ENCODE data around the gene OSGEP. TPM values are rescaled to one million over a fixed set of nuclear protein-coding genes. Genes with fewer than 3 reads are reported as not detected.
A peak's percentile ranks its signal among the peaks of the same experiment; 100 is the strongest.

OSGEP gene
- total RNA-seq, 1 experiment from 2014 or later: 64.1 TPM

GRCh38 chr14:20487396-20487725 lies 32.7 kb upstream of the OSGEP start:
- no peaks in the 10 kb centered on the region for H3K9me3 ChIP-seq (ENCODE audit: low read length)
- no TSS peak for BruUV-seq (replicated peaks)
- ChIA-PET CTCF (interaction anchor here (0.6 kb wide), 2 partner anchors 23 to 106 kb away, joined by 3 to 4 read pairs; no protein-coding TSS in a partner anchor), POLR2A (ENCODE audit: unreplicated experiment) (no interaction called here)
- intact Hi-C loops (cut with micrococcal nuclease): loop anchor here (2.0 kb wide), 1 partner anchor 121 kb away; no protein-coding TSS in a partner anchor
- H4K20me1 ChIP-seq (ENCODE audit: low read length): no peaks in the 10 kb centered on the region
- no peaks in the 10 kb centered on the region for H3K79me2 ChIP-seq (ENCODE audit: low read length)
- H2AFZ ChIP-seq (ENCODE audit: low read length): no peak overlapping the region
- no peak overlapping the region for H3K27ac ChIP-seq (ENCODE audit: low read length)
- TF ChIP-seq, protein P1, sequence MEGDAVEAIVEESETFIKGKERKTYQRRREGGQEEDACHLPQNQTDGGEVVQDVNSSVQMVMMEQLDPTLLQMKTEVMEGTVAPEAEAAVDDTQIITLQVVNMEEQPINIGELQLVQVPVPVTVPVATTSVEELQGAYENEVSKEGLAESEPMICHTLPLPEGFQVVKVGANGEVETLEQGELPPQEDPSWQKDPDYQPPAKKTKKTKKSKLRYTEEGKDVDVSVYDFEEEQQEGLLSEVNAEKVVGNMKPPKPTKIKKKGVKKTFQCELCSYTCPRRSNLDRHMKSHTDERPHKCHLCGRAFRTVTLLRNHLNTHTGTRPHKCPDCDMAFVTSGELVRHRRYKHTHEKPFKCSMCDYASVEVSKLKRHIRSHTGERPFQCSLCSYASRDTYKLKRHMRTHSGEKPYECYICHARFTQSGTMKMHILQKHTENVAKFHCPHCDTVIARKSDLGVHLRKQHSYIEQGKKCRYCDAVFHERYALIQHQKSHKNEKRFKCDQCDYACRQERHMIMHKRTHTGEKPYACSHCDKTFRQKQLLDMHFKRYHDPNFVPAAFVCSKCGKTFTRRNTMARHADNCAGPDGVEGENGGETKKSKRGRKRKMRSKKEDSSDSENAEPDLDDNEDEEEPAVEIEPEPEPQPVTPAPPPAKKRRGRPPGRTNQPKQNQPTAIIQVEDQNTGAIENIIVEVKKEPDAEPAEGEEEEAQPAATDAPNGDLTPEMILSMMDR (conservative IDR thresholded peaks at IDR 0.05; ENCODE audit: low read depth, low read length): peak; percentile 60
- TF ChIP-seq EZH2 (IDR thresholded peaks at IDR 0.05; ENCODE audit: low read length, unreplicated experiment): no peak
- no peak for DNase-seq
- H3K4me3 ChIP-seq (ENCODE audit: low read length): no peak overlapping the region
- H3K9ac ChIP-seq (ENCODE audit: low read length): no peak overlapping the region
- H3K9me2 ChIP-seq (replicated peaks; ENCODE audit: low read length): no peaks in the 10 kb centered on the region
- no peaks in the 10 kb centered on the region for H3K27me3 ChIP-seq (ENCODE audit: low read length)
- peaks cover 25% of the 10 kb centered on the region for H3K4me1 ChIP-seq (ENCODE audit: insufficient read depth, low read length)
- no peak for ATAC-seq
- no peak overlapping the region for H3K4me2 ChIP-seq (ENCODE audit: low read length)
- no peaks in the 10 kb centered on the region for H3F3A ChIP-seq (ENCODE audit: low read length, unreplicated experiment)
- no peaks in the 10 kb centered on the region for H3K36me3 ChIP-seq (ENCODE audit: low read depth, low read length)

GRCh38 chr14:20486684-20487395 lies 32.2 kb upstream of the OSGEP start:
- Histone ChIP-seq H3K9ac (ENCODE audit: low read length) (no peak overlapping the region), H3K9me3 (ENCODE audit: low read length) (no peaks in the 10 kb centered on the region), H3K4me1 (ENCODE audit: insufficient read depth, low read length) (peaks cover 25% of the 10 kb centered on the region), H3K79me2 (ENCODE audit: low read length) (no peaks in the 10 kb centered on the region), H3K4me3 (ENCODE audit: low read length) (no peak overlapping the region), H3K27me3 (ENCODE audit: low read length) (no peaks in the 10 kb centered on the region), H2AFZ (ENCODE audit: low read length) (no peak overlapping the region), H3K36me3 (ENCODE audit: low read depth, low read length) (no peaks in the 10 kb centered on the region), H3K9me2 (replicated peaks; ENCODE audit: low read length) (no peaks in the 10 kb centered on the region), H3K4me2 (ENCODE audit: low read length) (no peak overlapping the region), H3K27ac (ENCODE audit: low read length) (no peak overlapping the region), H4K20me1 (ENCODE audit: low read length) (no peaks in the 10 kb centered on the region), H3F3A (ENCODE audit: low read length, unreplicated experiment) (no peaks in the 10 kb centered on the region)
- ChIA-PET POLR2A (ENCODE audit: unreplicated experiment) (no interaction called here), CTCF (interaction anchor here (1.1 kb wide), 1 partner anchor 31 kb away, joined by 4 read pairs; no protein-coding TSS in a partner anchor)
- ATAC-seq: no peak
- no TSS peak for BruUV-seq (replicated peaks)
- TF ChIP-seq EZH2phosphoT487 (IDR thresholded peaks at IDR 0.05; ENCODE audit: borderline replicate concordance, low read length) (no peak), EZH2 (IDR thresholded peaks at IDR 0.05; ENCODE audit: low read length, unreplicated experiment) (no peak)
- TF ChIP-seq, protein P1 (conservative IDR thresholded peaks at IDR 0.05; ENCODE audit: low read depth, low read length): no peak
- no peak for DNase-seq
- intact Hi-C loops (cut with micrococcal nuclease): loop anchor here (2.0 kb wide), 1 partner anchor 122 kb away; no protein-coding TSS in a partner anchor

GRCh38 chr14:20485900-20486299 lies 31.3 kb upstream of the OSGEP start:
- CTCF ChIA-PET: interaction anchor here (1.1 kb wide), 1 partner anchor 32 kb away, joined by 4 read pairs; no protein-coding TSS in a partner anchor

More at GRCh38 chr14:20485900-20486299, 31.3 kb upstream of the OSGEP start:
- H3K4me2 ChIP-seq (ENCODE audit: low read length): no peak overlapping the region
- H3F3A ChIP-seq (ENCODE audit: low read length, unreplicated experiment): no peaks in the 10 kb centered on the region
- H3K27ac ChIP-seq (ENCODE audit: low read length): no peak overlapping the region
- DNase-seq (no peak), ATAC-seq (no peak)
- no peaks in the 10 kb centered on the region for H3K36me3 ChIP-seq (ENCODE audit: low read depth, low read length)
- POLR2A ChIA-PET (ENCODE audit: unreplicated experiment): no interaction called here
- no peaks in the 10 kb centered on the region for H4K20me1 ChIP-seq (ENCODE audit: low read length)
- H3K9me3 ChIP-seq (ENCODE audit: low read length): no peaks in the 10 kb centered on the region
- H3K4me1 ChIP-seq (ENCODE audit: insufficient read depth, low read length): peaks cover 18% of the 10 kb centered on the region
- no peak overlapping the region for H2AFZ ChIP-seq (ENCODE audit: low read length)
- BruUV-seq (replicated peaks): no TSS peak
- H3K9ac ChIP-seq (ENCODE audit: low read length): no peak overlapping the region
- intact Hi-C loops (cut with micrococcal nuclease): loop anchor here (2.0 kb wide), 1 partner anchor 123 kb away; no protein-coding TSS in a partner anchor
- TF ChIP-seq EZH2 (IDR thresholded peaks at IDR 0.05; ENCODE audit: low read length, unreplicated experiment) (no peak), EZH2phosphoT487 (IDR thresholded peaks at IDR 0.05; ENCODE audit: borderline replicate concordance, low read length) (no peak)
- TF ChIP-seq, protein P1 (conservative IDR thresholded peaks at IDR 0.05; ENCODE audit: low read depth, low read length): no peak
- H3K4me3 ChIP-seq (ENCODE audit: low read length): no peak overlapping the region
- no peaks in the 10 kb centered on the region for H3K27me3 ChIP-seq (ENCODE audit: low read length)
- H3K9me2 ChIP-seq (replicated peaks; ENCODE audit: low read length): no peaks in the 10 kb centered on the region
- H3K79me2 ChIP-seq (ENCODE audit: low read length): no peaks in the 10 kb centered on the region
